Fibroblast of skin of scalp (primary cell): ENCODE measurements around the gene MPHOSPH8. TPM values are rescaled to one million over a fixed set of nuclear protein-coding genes. Genes with fewer than 3 reads are reported as not detected.

Source experiments
- DNase-seq: peaks from one replicate; pipeline ENCODE4 v3.0.0-alpha.2; 2013
- polyA plus RNA-seq, 2 experiments: library from polyadenylated mRNA; unstranded; fragments of 120-200 nt; gene quantifications; one replicate each; pipeline ENCODE4 v1.2.1, GENCODE V29; 2013; ENCODE audit not compliant: insufficient read length in 2 of 2

MPHOSPH8 gene
- polyA plus RNA-seq (2013, experiment 1 of 2; ENCODE audit: insufficient read length), result 24.0 TPM
- 33.0 TPM for polyA plus RNA-seq (2013, experiment 2 of 2; ENCODE audit: insufficient read length)

- DNase-seq, result peak; percentile 98
Measured at GRCh38 chr13:19633479-19634255, at the start of gene MPHOSPH8. TSS of gene MPHOSPH8 (plus strand) at chr13:19633659. CDS start at chr13:19633749, 90 bp downstream.

- peak; percentile 36 for DNase-seq
Measured at GRCh38 chr13:19586904-19587634, 46.4 kb upstream of the MPHOSPH8 start.

GRCh38 chr13:19587635-19588300 lies 45.7 kb upstream of the MPHOSPH8 start:
- DNase-seq, result peak; percentile 36

GRCh38 chr13:19589312-19589711 lies 44.1 kb upstream of the MPHOSPH8 start:
- DNase-seq, result no peak

- DNase-seq, result no peak
Measured at GRCh38 chr13:19590423-19590822, 43.0 kb upstream of the MPHOSPH8 start.

GRCh38 chr13:19591864-19592263 lies 41.6 kb upstream of the MPHOSPH8 start:
- DNase-seq, result no peak

GRCh38 chr13:19592657-19593180 lies 40.7 kb upstream of the MPHOSPH8 start:
- no peak for DNase-seq

- DNase-seq, result no peak
Measured at GRCh38 chr13:19596086-19596485, 37.4 kb upstream of the MPHOSPH8 start.

GRCh38 chr13:19596960-19597361 lies 36.5 kb upstream of the MPHOSPH8 start:
- DNase-seq, result no peak

- DNase-seq, result peak; percentile 28
Measured at GRCh38 chr13:19597523-19597922, 35.9 kb upstream of the MPHOSPH8 start.

- peak; percentile 40 for DNase-seq
Measured at GRCh38 chr13:19601749-19602725, 31.4 kb upstream of the MPHOSPH8 start.

GRCh38 chr13:19604306-19604705 lies 29.2 kb upstream of the MPHOSPH8 start:
- no peak for DNase-seq

- peak; percentile 7 for DNase-seq
Measured at GRCh38 chr13:19605161-19605955, 28.1 kb upstream of the MPHOSPH8 start.

GRCh38 chr13:19606152-19606551 lies 27.3 kb upstream of the MPHOSPH8 start:
- no peak for DNase-seq

GRCh38 chr13:19606737-19607136 lies 26.7 kb upstream of the MPHOSPH8 start:
- DNase-seq, result no peak

GRCh38 chr13:19607523-19608078 lies 25.9 kb upstream of the MPHOSPH8 start:
- DNase-seq, result no peak

- no peak for DNase-seq
Measured at GRCh38 chr13:19618977-19619376, 14.5 kb upstream of the MPHOSPH8 start.

- DNase-seq, result no peak
Measured at GRCh38 chr13:19622193-19622592, 11.3 kb upstream of the MPHOSPH8 start.

- DNase-seq, result no peak
Measured at GRCh38 chr13:19624265-19624664, 9.2 kb upstream of the MPHOSPH8 start.

GRCh38 chr13:19632915-19633478 lies 462 bp upstream of the MPHOSPH8 start:
- DNase-seq, result no peak
